ENCODE data around the gene PDGFD.

PDGFD gene

DNA sequence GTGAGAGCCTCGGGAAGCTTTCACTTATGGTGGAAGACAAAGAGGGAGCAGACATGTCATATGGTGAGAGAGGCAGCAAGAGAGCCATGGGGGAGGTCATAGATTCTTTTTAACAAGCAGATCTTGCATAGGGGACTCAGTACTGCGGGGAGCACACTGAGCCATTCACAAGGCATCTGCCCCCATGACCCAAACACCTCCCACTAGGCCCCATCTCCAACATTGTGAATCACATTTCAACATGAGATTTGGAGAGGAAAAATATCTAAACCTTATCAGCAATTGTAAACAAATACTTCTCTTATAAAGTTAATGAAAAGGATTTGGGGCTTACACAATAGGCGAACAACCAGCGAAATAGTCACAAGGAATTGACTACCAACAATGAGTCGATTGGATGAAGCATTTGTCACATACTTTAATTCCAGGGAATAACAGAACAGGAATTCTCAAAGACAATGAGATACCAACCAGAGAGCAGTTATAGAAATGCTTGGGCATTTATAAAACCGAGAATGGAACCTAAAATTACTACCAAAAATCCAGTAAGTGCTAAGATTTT, 120.2 kb downstream of the PDGFD start:
- TF ChIP-seq, protein P1, sequence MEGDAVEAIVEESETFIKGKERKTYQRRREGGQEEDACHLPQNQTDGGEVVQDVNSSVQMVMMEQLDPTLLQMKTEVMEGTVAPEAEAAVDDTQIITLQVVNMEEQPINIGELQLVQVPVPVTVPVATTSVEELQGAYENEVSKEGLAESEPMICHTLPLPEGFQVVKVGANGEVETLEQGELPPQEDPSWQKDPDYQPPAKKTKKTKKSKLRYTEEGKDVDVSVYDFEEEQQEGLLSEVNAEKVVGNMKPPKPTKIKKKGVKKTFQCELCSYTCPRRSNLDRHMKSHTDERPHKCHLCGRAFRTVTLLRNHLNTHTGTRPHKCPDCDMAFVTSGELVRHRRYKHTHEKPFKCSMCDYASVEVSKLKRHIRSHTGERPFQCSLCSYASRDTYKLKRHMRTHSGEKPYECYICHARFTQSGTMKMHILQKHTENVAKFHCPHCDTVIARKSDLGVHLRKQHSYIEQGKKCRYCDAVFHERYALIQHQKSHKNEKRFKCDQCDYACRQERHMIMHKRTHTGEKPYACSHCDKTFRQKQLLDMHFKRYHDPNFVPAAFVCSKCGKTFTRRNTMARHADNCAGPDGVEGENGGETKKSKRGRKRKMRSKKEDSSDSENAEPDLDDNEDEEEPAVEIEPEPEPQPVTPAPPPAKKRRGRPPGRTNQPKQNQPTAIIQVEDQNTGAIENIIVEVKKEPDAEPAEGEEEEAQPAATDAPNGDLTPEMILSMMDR (IDR thresholded peaks at IDR 0.05; ENCODE audit: low read depth, low read length) = no peak
- H3K36me3 ChIP-seq = no peaks in the 10 kb centered on the region
- H3K27ac ChIP-seq = peak overlapping the region; percentile 53

GRCh38 chr11:104043142-104043541, 120.8 kb downstream of the PDGFD start:
- TF ChIP-seq, protein P1 (IDR thresholded peaks at IDR 0.05; ENCODE audit: low read depth, low read length) = no peak
- peak overlapping the region; percentile 53 for H3K27ac ChIP-seq
- no peaks in the 10 kb centered on the region for H3K27me3 ChIP-seq (ENCODE audit: insufficient read depth, low read depth, severe bottlenecking)
- DNase-seq = peak; percentile 84
- peak overlapping the region; percentile 18; the same call in 1 of the 2 replicates for H3K4me3 ChIP-seq (ENCODE audit: low read depth, low read length)
- no peaks in the 10 kb centered on the region for H3K9me3 ChIP-seq (ENCODE audit: severe bottlenecking)
- no peaks in the 10 kb centered on the region for H3K36me3 ChIP-seq

More for the DNA sequence above, 120.2 kb downstream of the PDGFD start:
- peak; percentile 35 for DNase-seq
- Histone ChIP-seq H3K27me3 (ENCODE audit: insufficient read depth, low read depth, severe bottlenecking) (no peaks in the 10 kb centered on the region), H3K4me3 (ENCODE audit: low read depth, low read length) (peak overlapping the region; percentile 18; the same call in 1 of the 2 replicates), H3K9me3 (ENCODE audit: severe bottlenecking) (no peaks in the 10 kb centered on the region)

- Histone ChIP-seq H3K27ac (no peak overlapping the region), H3K4me3 (ENCODE audit: low read depth, low read length) (no peak overlapping the region), H3K36me3 (no peaks in the 10 kb centered on the region), H3K27me3 (ENCODE audit: insufficient read depth, low read depth, severe bottlenecking) (no peaks in the 10 kb centered on the region), H3K9me3 (ENCODE audit: severe bottlenecking) (no peaks in the 10 kb centered on the region)
- TF ChIP-seq, protein P1 (IDR thresholded peaks at IDR 0.05; ENCODE audit: low read depth, low read length) = no peak
- DNase-seq = no peak
These were observed 122.2 kb downstream of the PDGFD start for GRCh38 chr11:104041792-104042191.

- DNase-seq = no peak
- Histone ChIP-seq H3K27ac (no peak overlapping the region), H3K27me3 (ENCODE audit: insufficient read depth, low read depth, severe bottlenecking) (no peaks in the 10 kb centered on the region), H3K9me3 (ENCODE audit: severe bottlenecking) (no peaks in the 10 kb centered on the region), H3K36me3 (no peaks in the 10 kb centered on the region), H3K4me3 (ENCODE audit: low read depth, low read length) (no peak overlapping the region)
- TF ChIP-seq, protein P1 (IDR thresholded peaks at IDR 0.05; ENCODE audit: low read depth, low read length) = no peak
These were observed 127.0 kb downstream of the PDGFD start for GRCh38 chr11:104036995-104037394.

- Histone ChIP-seq H3K27me3 (ENCODE audit: insufficient read depth, low read depth, severe bottlenecking) (no peaks in the 10 kb centered on the region), H3K4me3 (ENCODE audit: low read depth, low read length) (no peak within 1 kb of the TSS), H3K36me3 (no peaks in the 10 kb centered on the region), H3K27ac (no peak within 1 kb of the TSS), H3K9me3 (ENCODE audit: severe bottlenecking) (no peaks in the 10 kb centered on the region)
- TF ChIP-seq, protein P1 (IDR thresholded peaks at IDR 0.05; ENCODE audit: low read depth, low read length) = no peak
- no peak for DNase-seq
These were observed 127.4 kb downstream of the PDGFD start, which contains the start of gene DDI1 for GRCh38 chr11:104036588-104036987. Gene DDI1 (plus strand): TSS chr11:104036640. CDS start chr11:104036823, 183 bp downstream.

DNA sequence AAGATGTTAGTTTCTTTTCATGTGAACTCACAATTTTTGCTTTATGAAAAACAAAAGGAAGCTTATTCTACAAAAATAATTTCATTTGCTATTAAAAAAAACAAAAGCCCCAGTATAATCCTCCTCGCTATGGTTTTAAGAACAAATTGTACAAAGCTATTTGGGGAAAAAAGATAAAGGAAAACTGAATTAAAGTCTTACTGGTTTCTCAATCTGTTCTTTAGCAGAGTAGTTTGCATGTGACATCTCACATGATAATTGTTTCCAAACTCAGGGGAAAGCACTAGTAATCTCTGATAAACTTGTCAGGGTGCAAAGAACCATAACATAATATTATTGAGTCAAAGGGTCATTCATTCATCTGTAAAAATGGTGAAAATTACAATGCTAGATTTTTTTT, 130.4 kb downstream of the PDGFD start:
- no peak for DNase-seq
- H3K27me3 ChIP-seq (ENCODE audit: insufficient read depth, low read depth, severe bottlenecking) = no peaks in the 10 kb centered on the region
- TF ChIP-seq, protein P1 (IDR thresholded peaks at IDR 0.05; ENCODE audit: low read depth, low read length) = no peak
- H3K4me3 ChIP-seq (ENCODE audit: low read depth, low read length) = no peak overlapping the region
- no peaks in the 10 kb centered on the region for H3K36me3 ChIP-seq
- H3K9me3 ChIP-seq (ENCODE audit: severe bottlenecking) = no peaks in the 10 kb centered on the region
- H3K27ac ChIP-seq = no peak overlapping the region

Measured in WERI-Rb-1 (cell line).